H9 (cell line): ENCODE results near the gene DTD1. TPM values are rescaled to one million over a fixed set of nuclear protein-coding genes. Genes with fewer than 3 reads are reported as not detected.

Source experiments
- DNase-seq: peaks from one replicate; pipeline ENCODE4 v3.0.0-alpha.2; 2017
- H2AFZ ChIP-seq: one replicate; pipeline ENCODE4 v1.6.1; 2013; ENCODE audit warnings: mild to moderate bottlenecking, low read length, control low read depth, moderate library complexity
- H2AK5ac ChIP-seq: 2 replicates; pipeline ENCODE4 v1.6.1; 2013; ENCODE audit warnings: low read length, control low read depth, mixed read lengths; ENCODE audit not compliant: insufficient read length
- H2BK120ac ChIP-seq: one replicate; pipeline ENCODE4 v1.6.1; 2013; ENCODE audit warnings: low read depth, mild to moderate bottlenecking, low read length, control low read depth, inconsistent platforms; ENCODE audit not compliant: poor library complexity, severe bottlenecking
- H2BK12ac ChIP-seq: 2 replicates; pipeline ENCODE4 v1.6.1; 2013; ENCODE audit warnings: low read length, control low read depth, mixed read lengths, low read depth; ENCODE audit not compliant: insufficient read length
- H2BK15ac ChIP-seq: 2 replicates; pipeline ENCODE4 v1.6.1; 2013; ENCODE audit warnings: low read depth, low read length, control low read depth
- H2BK20ac ChIP-seq: one replicate; pipeline ENCODE4 v1.6.1; 2013; ENCODE audit warnings: low read depth, mild to moderate bottlenecking, low read length, control low read depth, inconsistent platforms; ENCODE audit not compliant: poor library complexity, severe bottlenecking
- H2BK5ac ChIP-seq: 2 replicates; pipeline ENCODE4 v1.6.1; 2013; ENCODE audit warnings: low read length, control low read depth, mixed read lengths; ENCODE audit not compliant: insufficient read length
- H3K14ac ChIP-seq: 2 replicates; pipeline ENCODE4 v1.6.1; 2013; ENCODE audit warnings: low read length, control low read depth; ENCODE audit not compliant: insufficient read depth
- H3K18ac ChIP-seq: 2 replicates; pipeline ENCODE4 v1.6.1; 2013; ENCODE audit warnings: low read depth, mild to moderate bottlenecking, mixed read lengths, low read length, control low read depth; ENCODE audit not compliant: insufficient read length
- H3K23ac ChIP-seq: 2 replicates; pipeline ENCODE4 v1.6.1; 2013; ENCODE audit warnings: low read length, control low read depth, mixed read lengths, low read depth; ENCODE audit not compliant: insufficient read length
- H3K23me2 ChIP-seq: 2 replicates; pipeline ENCODE4 v1.6.1; 2013; ENCODE audit warnings: low read depth, mild to moderate bottlenecking, mixed read lengths, low read length, control low read depth; ENCODE audit not compliant: insufficient read length, poor library complexity, severe bottlenecking
- H3K27ac ChIP-seq: 2 replicates; pipeline ENCODE4 v1.5.1; 2013; ENCODE audit warnings: low read length, control low read depth, mixed read lengths, low read depth; ENCODE audit not compliant: insufficient read length
- H3K27me3 ChIP-seq: 2 replicates; pipeline ENCODE4 v1.6.1; 2013; ENCODE audit warnings: low read length, control low read depth, inconsistent platforms; ENCODE audit not compliant: insufficient read depth
- H3K4ac ChIP-seq: 2 replicates; pipeline ENCODE4 v1.6.1; 2013; ENCODE audit warnings: low read depth, mild to moderate bottlenecking, control low read depth, inconsistent platforms, low read length, moderate library complexity
- H3K4me1 ChIP-seq: 2 replicates; pipeline ENCODE4 v1.6.1; 2013; ENCODE audit warnings: low read length, control low read depth, inconsistent platforms; ENCODE audit not compliant: insufficient read depth
- H3K4me2 ChIP-seq: 2 replicates; pipeline ENCODE4 v1.6.1; 2013; ENCODE audit warnings: low read length, control low read depth, mixed read lengths; ENCODE audit not compliant: insufficient read length, insufficient read depth
- H3K56ac ChIP-seq: 2 replicates; pipeline ENCODE4 v1.6.1; 2013; ENCODE audit warnings: low read depth, mild to moderate bottlenecking, mixed read lengths, low read length, control low read depth; ENCODE audit not compliant: insufficient read length
- H3K79me1 ChIP-seq: 2 replicates; pipeline ENCODE4 v1.6.1; 2013; ENCODE audit warnings: low read depth, mild to moderate bottlenecking, moderate library complexity, low read length, control low read depth, inconsistent platforms; ENCODE audit not compliant: insufficient read depth, poor library complexity, severe bottlenecking
- H3K79me2 ChIP-seq: 2 replicates; pipeline ENCODE4 v1.6.1; 2013; ENCODE audit warnings: low read length, control low read depth, inconsistent platforms; ENCODE audit not compliant: insufficient read depth
- H3K9ac ChIP-seq: 2 replicates; pipeline ENCODE4 v1.6.1; 2013; ENCODE audit warnings: low read length, control low read depth, mixed read lengths; ENCODE audit not compliant: insufficient read length; ENCODE audit errors: extremely low read depth
- H3K9me3 ChIP-seq: one replicate; pipeline ENCODE4 v1.6.1; 2013; ENCODE audit warnings: low read depth, low read length, inconsistent platforms; ENCODE audit not compliant: control insufficient read depth
- H3T11ph ChIP-seq: one replicate; pipeline ENCODE4 v1.6.1; 2013; ENCODE audit warnings: mild to moderate bottlenecking, low read length, control low read depth, inconsistent platforms
- H4K20me1 ChIP-seq: one replicate; pipeline ENCODE4 v1.6.1; 2013; ENCODE audit not compliant: control insufficient read depth, insufficient read length, insufficient read depth
- H4K5ac ChIP-seq: 2 replicates; pipeline ENCODE4 v1.6.1; 2013; ENCODE audit warnings: low read depth, mild to moderate bottlenecking, mixed read lengths, low read length, control low read depth; ENCODE audit not compliant: insufficient read length
- H4K8ac ChIP-seq: replicated peaks from 2 replicates; pipeline ENCODE4 v1.6.1; 2013; ENCODE audit warnings: low read length, control low read depth, mixed read lengths, low read depth; ENCODE audit not compliant: insufficient read length
- H4K91ac ChIP-seq: 2 replicates; pipeline ENCODE4 v1.6.1; 2013; ENCODE audit warnings: low read depth, mild to moderate bottlenecking, moderate library complexity, mixed read lengths, low read length, control low read depth; ENCODE audit not compliant: insufficient read length
- H3K27ac Mint-ChIP-seq, 3 experiments: 2 replicates in 2 of 3; 3 replicates in 1 of 3; pipeline ENCODE4 v1.8.0; 2020 to 2021; ENCODE audit warnings: mixed read lengths in 3 of 3, mild to moderate bottlenecking in 1 of 3, moderate library complexity in 1 of 3
- H3K27me3 Mint-ChIP-seq: 2 replicates; pipeline ENCODE4 v1.8.0; 2021; ENCODE audit warnings: low read depth, mild to moderate bottlenecking, moderate library complexity, mixed read lengths
- H3K36me3 Mint-ChIP-seq, 3 experiments: 2 replicates in 2 of 3; 3 replicates in 1 of 3; pipeline ENCODE4 v1.8.0; 2020 to 2021; ENCODE audit warnings: low read depth in 3 of 3, mixed read lengths in 3 of 3; ENCODE audit not compliant: insufficient read depth in 1 of 3
- H3K4me1 Mint-ChIP-seq, 2 experiments: 2 replicates each; pipeline ENCODE4 v1.8.0; 2020; ENCODE audit warnings: mixed read lengths in 2 of 2
- H3K4me3 Mint-ChIP-seq, 2 experiments: 2 replicates in 1 of 2; 3 replicates in 1 of 2; pipeline ENCODE4 v1.8.0; 2020 to 2021; ENCODE audit warnings: mild to moderate bottlenecking in 2 of 2, mixed read lengths in 2 of 2, moderate library complexity in 1 of 2
- H3K9me3 Mint-ChIP-seq, 2 experiments: 2 replicates in 1 of 2; 3 replicates in 1 of 2; pipeline ENCODE4 v1.8.0; 2020; ENCODE audit warnings: mild to moderate bottlenecking in 2 of 2, mixed read lengths in 2 of 2, moderate library complexity in 1 of 2
- WGBS: extraction: QIAGEN DNeasy Blood & Tissue Kit; methylation state at CpG from one replicate; pipeline ENCODE4 v1.1.7; 2013; ENCODE audit warnings: missing lambda C conversion rate, low lambda C conversion rate, mixed read lengths; ENCODE audit not compliant: insufficient read length; ENCODE audit errors: extremely low coverage; 5-methylcytosine and 5-hydroxymethylcytosine counted together
- total RNA-seq: library from RNA; stranded (reverse); gene quantifications from 2 replicates; pipeline ENCODE4 v1.2.1, GENCODE V29; 2021
- TF ChIP-seq, protein P1 (sequence below): fragments of 200-600 bp; sonication (generic); conservative IDR thresholded peaks from 3 replicates; pipeline ENCODE4 v1.8.0; 2021; ENCODE audit warnings: antibody characterized with exemption, mild to moderate bottlenecking

Gene DTD1
- total RNA-seq, 1 experiment from 2014 or later, result 62.0 TPM

DNA sequence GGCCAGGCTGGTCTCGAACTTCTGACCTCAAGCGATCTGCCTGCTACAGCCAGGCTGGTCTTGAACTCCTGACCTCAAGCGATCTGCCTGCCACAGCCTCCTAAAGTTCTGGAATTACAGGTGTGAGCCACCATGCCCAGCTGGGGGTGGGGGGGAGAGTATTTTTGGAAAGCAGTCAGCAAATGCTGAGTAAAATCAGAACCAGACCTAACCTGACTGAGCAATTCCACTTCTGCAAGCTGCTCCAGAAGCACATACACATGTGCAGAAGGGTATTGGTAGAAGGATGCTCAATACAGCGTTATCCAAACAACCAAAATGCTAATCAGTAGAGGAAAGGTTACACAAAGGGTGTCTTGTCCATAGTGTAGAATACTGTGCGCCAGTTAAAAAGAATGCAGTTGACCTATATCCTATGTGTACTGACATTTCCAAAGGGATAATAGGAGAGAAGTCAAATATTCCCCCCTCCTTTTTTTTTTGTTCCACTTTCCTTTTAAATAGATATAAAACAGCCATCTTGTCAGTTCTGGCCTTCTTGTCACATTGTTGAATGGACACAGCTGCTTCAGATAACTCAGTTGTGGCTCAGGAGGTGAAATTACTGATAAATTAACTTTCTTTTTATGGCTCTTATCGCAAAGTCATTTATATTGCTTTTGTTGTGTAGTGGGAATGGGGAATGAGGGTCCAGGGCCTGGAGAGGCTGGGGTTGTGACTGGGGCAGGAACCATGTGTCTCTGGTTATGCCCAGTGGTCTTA is 74.6 kb downstream of the DTD1 start:
- H3K9me3 ChIP-seq, result no peaks in the 10 kb centered on the region
- WGBS, result no CpG with 5 or more reads among the region's 6 CpGs
- H3K27ac ChIP-seq, result no peak overlapping the region
- H2BK12ac ChIP-seq, result no peak overlapping the region
- no peak overlapping the region for H2AK5ac ChIP-seq
- no peak overlapping the region for H4K8ac ChIP-seq
- no peak overlapping the region for H3K9ac ChIP-seq
- TF ChIP-seq, protein P1, sequence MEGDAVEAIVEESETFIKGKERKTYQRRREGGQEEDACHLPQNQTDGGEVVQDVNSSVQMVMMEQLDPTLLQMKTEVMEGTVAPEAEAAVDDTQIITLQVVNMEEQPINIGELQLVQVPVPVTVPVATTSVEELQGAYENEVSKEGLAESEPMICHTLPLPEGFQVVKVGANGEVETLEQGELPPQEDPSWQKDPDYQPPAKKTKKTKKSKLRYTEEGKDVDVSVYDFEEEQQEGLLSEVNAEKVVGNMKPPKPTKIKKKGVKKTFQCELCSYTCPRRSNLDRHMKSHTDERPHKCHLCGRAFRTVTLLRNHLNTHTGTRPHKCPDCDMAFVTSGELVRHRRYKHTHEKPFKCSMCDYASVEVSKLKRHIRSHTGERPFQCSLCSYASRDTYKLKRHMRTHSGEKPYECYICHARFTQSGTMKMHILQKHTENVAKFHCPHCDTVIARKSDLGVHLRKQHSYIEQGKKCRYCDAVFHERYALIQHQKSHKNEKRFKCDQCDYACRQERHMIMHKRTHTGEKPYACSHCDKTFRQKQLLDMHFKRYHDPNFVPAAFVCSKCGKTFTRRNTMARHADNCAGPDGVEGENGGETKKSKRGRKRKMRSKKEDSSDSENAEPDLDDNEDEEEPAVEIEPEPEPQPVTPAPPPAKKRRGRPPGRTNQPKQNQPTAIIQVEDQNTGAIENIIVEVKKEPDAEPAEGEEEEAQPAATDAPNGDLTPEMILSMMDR, result no peak
- no peak overlapping the region for H2BK20ac ChIP-seq
- Mint-ChIP-seq H3K4me3 (no peak overlapping the region), H3K4me1 (peaks cover 13 to 15% of the 10 kb centered on the region in 2 experiments), H3K36me3 (no peaks in the 10 kb centered on the region), H3K27ac (no peak overlapping the region), H3K9me3 (no peaks in the 10 kb centered on the region), H3K27me3 (no peaks in the 10 kb centered on the region)
- H3K14ac ChIP-seq, result no peak overlapping the region
- no peaks in the 10 kb centered on the region for H3K23me2 ChIP-seq
- no peak overlapping the region for H3K56ac ChIP-seq
- no peaks in the 10 kb centered on the region for H3K79me2 ChIP-seq
- H2BK120ac ChIP-seq, result no peak overlapping the region
- H2BK5ac ChIP-seq, result no peak overlapping the region
- H4K5ac ChIP-seq, result no peak overlapping the region
- no peaks in the 10 kb centered on the region for H4K20me1 ChIP-seq
- H2AFZ ChIP-seq, result no peak overlapping the region
- H3K18ac ChIP-seq, result no peak overlapping the region
- no peaks in the 10 kb centered on the region for H3K4me1 ChIP-seq
- DNase-seq, result no peak
- no peak overlapping the region for H3K23ac ChIP-seq
- H3K27me3 ChIP-seq, result no peaks in the 10 kb centered on the region
- H2BK15ac ChIP-seq, result no peak overlapping the region
- H4K91ac ChIP-seq, result no peak overlapping the region
- no peak overlapping the region for H3K4me2 ChIP-seq
- no peak overlapping the region for H3T11ph ChIP-seq
- H3K4ac ChIP-seq, result no peak overlapping the region
- H3K79me1 ChIP-seq, result no peaks in the 10 kb centered on the region
